ENCODE results near the gene SOX8. TPM values are rescaled to one million over a fixed set of nuclear protein-coding genes. Genes with fewer than 3 reads are reported as not detected.
"Not testable (repeated sequence)": the region's sequence is repeated elsewhere in the genome, so short reads cannot be mapped to it uniquely, and the experiment has no call there.

Gene SOX8
- total RNA-seq, 1 donor from 2014 or later, result 0.18 TPM

DNA sequence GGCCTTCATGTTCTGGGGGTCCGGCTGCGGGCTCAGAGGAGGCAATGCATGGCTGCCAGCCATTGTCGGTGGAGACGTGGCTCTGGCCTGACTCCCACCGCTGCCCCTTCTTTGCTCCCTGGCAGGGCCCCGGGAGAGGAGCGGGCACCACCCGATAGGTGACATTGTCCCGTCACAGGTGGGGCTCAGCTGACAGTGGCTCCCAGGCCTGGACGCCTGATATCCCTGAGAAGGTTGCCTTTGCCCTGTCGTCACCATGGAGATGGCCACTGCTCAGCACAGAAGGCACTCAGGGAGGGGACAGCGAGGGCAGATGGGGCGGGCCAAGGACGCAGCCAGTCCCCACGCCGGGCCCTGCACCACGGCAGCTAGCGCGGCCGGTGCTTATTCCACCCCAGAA is 42.6 kb downstream of the SOX8 start:
- DNase-seq, result no peak
- TF ChIP-seq, protein P1, sequence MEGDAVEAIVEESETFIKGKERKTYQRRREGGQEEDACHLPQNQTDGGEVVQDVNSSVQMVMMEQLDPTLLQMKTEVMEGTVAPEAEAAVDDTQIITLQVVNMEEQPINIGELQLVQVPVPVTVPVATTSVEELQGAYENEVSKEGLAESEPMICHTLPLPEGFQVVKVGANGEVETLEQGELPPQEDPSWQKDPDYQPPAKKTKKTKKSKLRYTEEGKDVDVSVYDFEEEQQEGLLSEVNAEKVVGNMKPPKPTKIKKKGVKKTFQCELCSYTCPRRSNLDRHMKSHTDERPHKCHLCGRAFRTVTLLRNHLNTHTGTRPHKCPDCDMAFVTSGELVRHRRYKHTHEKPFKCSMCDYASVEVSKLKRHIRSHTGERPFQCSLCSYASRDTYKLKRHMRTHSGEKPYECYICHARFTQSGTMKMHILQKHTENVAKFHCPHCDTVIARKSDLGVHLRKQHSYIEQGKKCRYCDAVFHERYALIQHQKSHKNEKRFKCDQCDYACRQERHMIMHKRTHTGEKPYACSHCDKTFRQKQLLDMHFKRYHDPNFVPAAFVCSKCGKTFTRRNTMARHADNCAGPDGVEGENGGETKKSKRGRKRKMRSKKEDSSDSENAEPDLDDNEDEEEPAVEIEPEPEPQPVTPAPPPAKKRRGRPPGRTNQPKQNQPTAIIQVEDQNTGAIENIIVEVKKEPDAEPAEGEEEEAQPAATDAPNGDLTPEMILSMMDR (IDR thresholded peaks at IDR 0.05), result no peak
- CTCF ChIA-PET, result no interaction called here
- intact Hi-C loops (cut with micrococcal nuclease), result no loop called here
- Mint-ChIP-seq H3K9me3 (no peaks in the 10 kb centered on the region), H3K4me1 (no peaks in the 10 kb centered on the region), H3K4me3 (no peak overlapping the region), H3K36me3 (ENCODE audit: low read depth) (no peaks in the 10 kb centered on the region), H3K27me3 (no peaks in the 10 kb centered on the region), H3K27ac (no peak overlapping the region)
- no peak for ATAC-seq (ENCODE audit: low read depth)
- POLR2A ChIA-PET, result no interaction called here

- POLR2A ChIA-PET; H3K36me3 Mint-ChIP-seq (ENCODE audit: low read depth); H3K9me3 Mint-ChIP-seq; ATAC-seq (ENCODE audit: low read depth); H3K27me3 Mint-ChIP-seq; H3K4me1 Mint-ChIP-seq; DNase-seq; H3K27ac Mint-ChIP-seq; intact Hi-C loops (cut with micrococcal nuclease); CTCF ChIA-PET; H3K4me3 Mint-ChIP-seq: not testable (repeated sequence)
Measured at GRCh38 chr16:1025183-1025809, 43.7 kb downstream of the SOX8 start.

DNA sequence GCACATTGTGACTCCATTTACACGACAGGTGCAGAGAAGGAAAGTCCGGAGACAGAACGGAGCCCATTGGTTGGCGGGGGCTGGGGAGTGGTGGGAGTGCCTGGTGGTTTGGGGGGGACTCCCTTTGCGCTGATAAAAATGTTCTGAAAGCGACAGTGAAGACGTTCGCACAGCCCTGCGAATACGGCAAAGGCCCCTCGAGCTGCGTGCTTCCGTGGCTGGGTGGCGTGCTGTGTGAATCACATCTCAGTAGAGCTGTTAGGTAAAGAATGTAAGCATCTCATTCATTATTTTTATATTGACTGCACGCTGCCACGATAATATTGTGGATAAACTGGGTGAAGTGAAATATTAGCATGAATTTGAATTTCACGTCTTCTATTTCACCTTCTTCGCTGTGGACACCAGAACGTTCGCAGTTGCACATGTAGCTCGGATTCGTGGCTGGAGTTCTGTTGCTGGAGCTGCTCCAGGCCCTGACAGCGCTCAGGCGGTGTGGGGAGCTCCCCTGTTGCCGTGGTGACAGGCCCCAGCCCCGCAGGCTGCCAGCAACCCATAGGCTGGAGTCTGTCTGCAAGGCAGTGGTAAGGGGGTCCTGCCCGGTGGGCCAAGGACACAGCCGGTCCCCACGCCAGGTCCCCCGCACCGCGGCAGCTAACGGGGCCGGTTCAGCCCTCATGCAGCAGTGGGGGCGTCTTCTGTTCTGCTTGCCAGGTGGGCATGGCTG is 44.6 kb downstream of the SOX8 start:
- DNase-seq (no peak), ATAC-seq (ENCODE audit: low read depth) (no peak)
- ChIA-PET POLR2A (no interaction called here), CTCF (no interaction called here)
- no peaks in the 10 kb centered on the region for H3K36me3 Mint-ChIP-seq (ENCODE audit: low read depth)
- H3K27me3 Mint-ChIP-seq, result peaks cover 4% of the 10 kb centered on the region
- H3K4me1 Mint-ChIP-seq, result no peaks in the 10 kb centered on the region
- H3K27ac Mint-ChIP-seq, result no peak overlapping the region
- intact Hi-C loops (cut with micrococcal nuclease), result no loop called here
- TF ChIP-seq, protein P1 (IDR thresholded peaks at IDR 0.05), result no peak
- H3K9me3 Mint-ChIP-seq, result no peaks in the 10 kb centered on the region
- H3K4me3 Mint-ChIP-seq, result no peak overlapping the region

DNA sequence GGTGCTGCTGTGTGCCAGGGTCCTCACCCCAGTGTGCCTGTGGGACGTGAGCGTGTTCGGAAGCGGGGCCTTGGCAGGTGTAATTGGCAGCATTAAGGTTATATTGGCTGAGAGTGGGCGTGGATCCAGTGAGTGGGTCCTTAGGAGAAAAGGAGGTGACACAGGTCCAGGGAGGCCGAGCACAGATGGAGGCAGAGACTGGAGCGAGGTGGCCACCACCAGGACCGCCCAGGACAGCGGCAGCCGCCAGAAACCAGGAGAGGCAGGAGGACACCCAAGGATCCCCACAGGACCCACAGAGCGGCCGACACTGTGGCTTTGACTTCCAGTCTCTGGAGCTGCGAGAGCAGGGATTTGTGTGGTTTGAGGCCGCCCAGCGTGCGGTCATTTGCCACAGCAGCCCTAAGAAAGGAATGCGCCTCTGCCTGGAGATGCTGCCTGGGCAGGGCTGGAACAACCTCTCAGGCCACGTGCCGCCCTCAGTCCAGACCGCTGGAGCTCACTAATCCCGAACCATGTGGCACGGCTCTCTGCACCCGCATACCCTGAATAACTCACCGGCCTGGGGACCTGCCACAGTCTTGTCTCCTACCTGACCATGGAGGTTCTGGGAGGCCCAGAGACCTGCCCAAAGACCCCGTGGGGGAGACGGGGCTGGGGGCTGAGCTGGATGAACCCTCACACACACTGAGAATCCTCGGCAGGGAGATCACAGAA is 45.4 kb downstream of the SOX8 start:
- POLR2A ChIA-PET, result no interaction called here
- Mint-ChIP-seq H3K9me3 (no peaks in the 10 kb centered on the region), H3K4me3 (no peak overlapping the region), H3K27ac (no peak overlapping the region), H3K27me3 (peaks cover 4% of the 10 kb centered on the region), H3K36me3 (ENCODE audit: low read depth) (no peaks in the 10 kb centered on the region), H3K4me1 (no peaks in the 10 kb centered on the region)
- CTCF ChIA-PET, result no interaction called here
- ATAC-seq (ENCODE audit: low read depth) (no peak), DNase-seq (no peak)
- TF ChIP-seq, protein P1 (IDR thresholded peaks at IDR 0.05), result no peak
- intact Hi-C loops (cut with micrococcal nuclease), result no loop called here

DNA sequence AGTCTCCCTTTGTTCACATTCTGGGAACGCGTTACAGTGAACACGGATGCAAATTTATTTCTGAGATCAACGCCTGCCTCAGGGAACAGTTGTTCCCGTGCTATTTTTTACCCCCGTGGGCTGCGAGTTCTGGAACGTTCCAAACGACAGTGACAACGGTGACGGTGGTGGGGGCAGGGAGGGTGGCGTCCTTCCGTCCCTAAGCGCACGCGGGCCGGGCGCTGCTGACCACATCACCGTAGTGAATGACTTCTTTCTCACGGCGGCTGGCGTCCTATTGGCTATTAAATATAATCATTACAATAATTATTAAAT is 45.9 kb downstream of the SOX8 start:
- Mint-ChIP-seq H3K27ac (no peak overlapping the region), H3K27me3 (peaks cover 4% of the 10 kb centered on the region), H3K4me1 (no peaks in the 10 kb centered on the region), H3K9me3 (no peaks in the 10 kb centered on the region), H3K36me3 (ENCODE audit: low read depth) (no peaks in the 10 kb centered on the region), H3K4me3 (no peak overlapping the region)
- DNase-seq (no peak), ATAC-seq (ENCODE audit: low read depth) (no peak)
- POLR2A ChIA-PET, result no interaction called here
- CTCF ChIA-PET, result no interaction called here
- intact Hi-C loops (cut with micrococcal nuclease), result no loop called here
- TF ChIP-seq, protein P1 (IDR thresholded peaks at IDR 0.05), result no peak

Measured in activated B cell treated with CpG ODN at 0.5 μM for 24 hours (primary cell).